Prostate gland (tissue), 2 donors: ENCODE measurements around the gene TFF3.

Experiments
- CTCF ChIP-seq, 4 experiments: fragments of 200-600 bp in 2 of 4; fragments of 450-650 bp in 2 of 4; sonication (generic) in 2 of 4; IDR thresholded peaks; 1 replicate in 3 of 4; 2 replicates in 1 of 4; pipeline ENCODE4 v1.5.1; 2016 to 2019; ENCODE audit warnings: antibody characterized with exemption in 4 of 4, mild to moderate bottlenecking in 2 of 4, moderate library complexity in 2 of 4
- POLR2A ChIP-seq: fragments of 450-650 bp; IDR thresholded peaks from one replicate; pipeline ENCODE4 v1.6.1; 2016; ENCODE audit warnings: antibody characterized with exemption, mild to moderate bottlenecking

- no peak for TF ChIP-seq CTCF (IDR thresholded peaks at IDR 0.05)
- no peak for TF ChIP-seq POLR2A
Observed at GRCh38 chr21:42277593-42277992, 37.6 kb downstream of the TFF3 start.
